DND-41 (cell line): ENCODE measurements around the gene MEGF11.

Experiments used
- EZH2 ChIP-seq: IDR thresholded peaks from 3 replicates; pipeline ENCODE4 v1.6.1; 2012; ENCODE audit warnings: borderline replicate concordance, low read depth, mild to moderate bottlenecking, moderate library complexity, low read length, inconsistent platforms; ENCODE audit not compliant: severe bottlenecking
- TF ChIP-seq, protein P1 (sequence below): IDR thresholded peaks from 2 replicates; pipeline ENCODE4 v1.5.1; 2012; ENCODE audit warnings: borderline replicate concordance, low read length, moderate library complexity, mild to moderate bottlenecking; ENCODE audit not compliant: poor library complexity, severe bottlenecking; ENCODE audit errors: extremely low read depth

DNA sequence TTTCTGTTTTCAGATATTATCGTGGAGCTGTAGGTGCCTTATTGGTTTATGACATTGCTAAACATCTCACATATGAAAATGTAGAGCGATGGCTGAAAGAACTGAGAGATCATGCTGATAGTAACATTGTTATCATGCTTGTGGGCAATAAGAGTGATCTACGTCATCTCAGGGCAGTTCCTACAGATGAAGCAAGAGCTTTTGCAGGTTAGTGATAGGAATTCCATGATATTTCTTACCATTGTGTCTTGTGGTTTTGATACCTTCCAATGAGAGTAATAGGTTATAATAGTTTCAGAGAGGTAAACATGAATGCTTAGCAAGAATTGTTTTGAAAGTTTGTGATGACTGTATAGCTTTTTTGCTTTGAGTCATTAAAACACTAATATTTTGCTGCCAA lies 375.8 kb downstream of the MEGF11 start:
- TF ChIP-seq, protein P1, sequence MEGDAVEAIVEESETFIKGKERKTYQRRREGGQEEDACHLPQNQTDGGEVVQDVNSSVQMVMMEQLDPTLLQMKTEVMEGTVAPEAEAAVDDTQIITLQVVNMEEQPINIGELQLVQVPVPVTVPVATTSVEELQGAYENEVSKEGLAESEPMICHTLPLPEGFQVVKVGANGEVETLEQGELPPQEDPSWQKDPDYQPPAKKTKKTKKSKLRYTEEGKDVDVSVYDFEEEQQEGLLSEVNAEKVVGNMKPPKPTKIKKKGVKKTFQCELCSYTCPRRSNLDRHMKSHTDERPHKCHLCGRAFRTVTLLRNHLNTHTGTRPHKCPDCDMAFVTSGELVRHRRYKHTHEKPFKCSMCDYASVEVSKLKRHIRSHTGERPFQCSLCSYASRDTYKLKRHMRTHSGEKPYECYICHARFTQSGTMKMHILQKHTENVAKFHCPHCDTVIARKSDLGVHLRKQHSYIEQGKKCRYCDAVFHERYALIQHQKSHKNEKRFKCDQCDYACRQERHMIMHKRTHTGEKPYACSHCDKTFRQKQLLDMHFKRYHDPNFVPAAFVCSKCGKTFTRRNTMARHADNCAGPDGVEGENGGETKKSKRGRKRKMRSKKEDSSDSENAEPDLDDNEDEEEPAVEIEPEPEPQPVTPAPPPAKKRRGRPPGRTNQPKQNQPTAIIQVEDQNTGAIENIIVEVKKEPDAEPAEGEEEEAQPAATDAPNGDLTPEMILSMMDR: no peak
- TF ChIP-seq EZH2: no peak
